GM21737 (cell line): ENCODE data around the gene CDYL2.

ENCODE experiments used
- ATAC-seq: cut with Tn5 transposase; IDR thresholded peaks from one replicate; pipeline ENCODE4 v1.9.1; 2021; ENCODE audit warnings: mild to moderate bottlenecking, moderate library complexity; ENCODE audit not compliant: unreplicated experiment

Gene CDYL2

GRCh38 chr16:80557037-80557436, 247.4 kb downstream of the CDYL2 start:
- no peak for ATAC-seq

- no peak for ATAC-seq
Measured at GRCh38 chr16:80556481-80556880, 247.9 kb downstream of the CDYL2 start.

GRCh38 chr16:80554033-80554432, 250.4 kb downstream of the CDYL2 start:
- ATAC-seq, result no peak

GRCh38 chr16:80552277-80552676, 252.1 kb downstream of the CDYL2 start:
- ATAC-seq, result no peak
